Activated naive CD4-positive, alpha-beta T cell treated with anti-CD3 and anti-CD28 coated beads for 36 hours (primary cell): ENCODE results near the gene EDN2. TPM values are rescaled to one million over a fixed set of nuclear protein-coding genes. Genes with fewer than 3 reads are reported as not detected.

ENCODE experiments used
- CTCF ChIA-PET: fragments of 350-600 bp; sonication (Branson Sonifier 250); formaldehyde crosslinking; loops from one replicate; lab custom pipeline; 2021; ENCODE audit warnings: antibody characterized with exemption; lab: Charles Lee
- DNase-seq: peaks from one replicate; pipeline ENCODE4 v3.0.0-alpha.2; 2020
- H3K27ac Mint-ChIP-seq: one replicate; pipeline ENCODE4 v1.8.0; 2021; ENCODE audit warnings: mild to moderate bottlenecking, mixed read lengths
- H3K27me3 Mint-ChIP-seq: one replicate; pipeline ENCODE4 v1.8.0; 2021; ENCODE audit warnings: low read depth, mixed read lengths
- H3K36me3 Mint-ChIP-seq: one replicate; pipeline ENCODE4 v1.8.0; 2021; ENCODE audit warnings: low read depth, mixed read lengths
- H3K4me1 Mint-ChIP-seq: one replicate; pipeline ENCODE4 v1.8.0; 2021; ENCODE audit warnings: low read depth, mixed read lengths
- H3K4me3 Mint-ChIP-seq: one replicate; pipeline ENCODE4 v1.8.0; 2021; ENCODE audit warnings: mild to moderate bottlenecking, moderate library complexity, mixed read lengths
- H3K9me3 Mint-ChIP-seq: one replicate; pipeline ENCODE4 v1.8.0; 2021; ENCODE audit warnings: mixed read lengths
- intact Hi-C: fragments of 100-400 bp; cut with micrococcal nuclease; formaldehyde crosslinking; loops from one replicate; pipeline ENCODE4 v1.15.1; 2023
- total RNA-seq, 2 experiments: library from RNA; stranded (reverse); gene quantifications; one replicate each; pipeline ENCODE4 v1.2.3, GENCODE V29; 2021

Gene EDN2
- total RNA-seq, 2 experiments from 2014 or later: not detected

DNA sequence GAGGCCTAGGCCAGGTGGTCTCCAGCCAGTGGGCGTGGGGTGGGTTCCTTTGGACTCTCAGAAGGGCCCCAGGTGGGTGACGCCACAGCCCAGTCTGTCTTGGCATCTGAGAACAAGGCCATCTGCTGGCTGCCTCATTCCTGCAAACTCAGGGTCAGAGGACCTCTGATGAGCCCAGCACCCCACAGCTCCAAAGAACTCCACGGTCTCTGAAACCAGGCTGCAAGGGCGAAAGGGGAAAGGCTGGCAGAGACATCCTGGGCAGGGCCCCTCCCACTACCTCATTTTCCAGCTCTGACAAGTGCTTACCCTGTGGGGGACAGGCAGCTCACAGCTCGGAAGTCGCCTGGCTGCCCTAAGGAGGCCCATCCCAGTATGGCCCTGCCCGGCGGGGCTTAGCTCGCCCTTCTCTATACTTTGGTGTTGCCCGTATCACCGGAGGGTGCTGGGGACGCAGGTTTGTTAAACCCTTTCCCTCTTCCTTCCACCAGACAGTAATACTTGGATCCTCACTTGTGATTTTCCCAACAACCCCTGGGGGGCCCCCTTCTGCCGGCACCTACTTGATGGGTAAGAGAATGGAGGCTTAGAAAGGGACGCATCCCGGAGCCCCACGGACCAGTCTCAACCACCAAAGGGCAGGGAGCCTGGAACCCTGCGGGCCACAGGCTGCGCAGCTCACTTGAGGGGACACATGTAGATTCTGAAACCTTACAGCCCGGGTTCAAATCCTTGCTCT, 10.9 kb upstream of the EDN2 start:
- intact Hi-C loops: loop anchor here (5.0 kb wide), 1 partner anchor 312 kb away; no protein-coding TSS in a partner anchor
- DNase-seq: peak; percentile 59
- H3K9me3 Mint-ChIP-seq: no peaks in the 10 kb centered on the region
- CTCF ChIA-PET: interaction anchor here (0.5 to 1.9 kb wide), 4 partner anchors 11 to 625 kb away, joined by 3 to 6 read pairs (median 4); partner anchors contain the start of gene EDN2
- peaks cover 17% of the 10 kb centered on the region for H3K27me3 Mint-ChIP-seq
- no peaks in the 10 kb centered on the region for H3K36me3 Mint-ChIP-seq
- H3K4me3 Mint-ChIP-seq: peak overlapping the region; percentile 53
- H3K27ac Mint-ChIP-seq: no peak overlapping the region
- peaks cover 7% of the 10 kb centered on the region for H3K4me1 Mint-ChIP-seq

DNA sequence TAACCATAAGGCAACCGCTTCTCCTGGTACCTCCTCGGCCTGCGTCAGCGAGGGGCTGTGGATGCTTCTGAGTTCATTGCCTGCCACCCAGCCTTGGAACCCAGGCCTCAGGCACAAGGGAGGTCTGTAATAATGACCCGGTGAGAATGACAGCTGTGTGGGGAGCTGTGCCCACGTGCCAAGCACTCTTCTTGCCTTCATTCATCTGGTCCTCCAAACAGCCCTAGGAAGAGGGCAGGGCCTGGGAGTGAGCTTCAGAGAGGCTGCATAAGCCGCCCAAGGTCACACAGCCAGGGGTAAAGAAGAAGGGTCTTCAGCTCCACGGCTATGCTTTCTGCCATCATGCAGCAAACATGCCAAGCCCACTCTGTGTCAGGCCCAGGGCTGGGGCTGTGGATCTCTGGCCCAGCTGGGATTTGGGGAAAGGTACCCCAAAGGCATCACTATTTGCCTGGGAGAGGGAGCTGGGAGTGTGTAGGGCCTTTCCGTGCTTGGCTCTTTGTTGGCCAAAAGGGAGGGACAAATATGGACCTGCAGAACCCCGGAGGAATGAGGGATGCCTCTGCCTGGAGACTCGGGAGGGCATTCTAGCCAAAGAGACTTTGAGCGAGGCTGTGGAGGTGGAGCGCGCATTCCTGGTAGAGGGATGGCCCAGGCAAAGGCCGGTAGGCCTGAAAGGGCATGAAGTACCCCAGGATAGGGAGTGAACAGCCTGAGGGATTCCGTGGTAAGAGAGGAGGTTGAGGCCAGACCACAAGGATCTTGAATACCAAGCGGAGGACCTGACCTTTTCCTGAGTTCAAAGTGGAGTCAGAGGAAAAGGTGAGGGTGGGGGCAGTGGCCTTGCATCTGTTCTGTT, 10.1 kb upstream of the EDN2 start:
- no peak for DNase-seq
- intact Hi-C loops: loop anchor here (5.0 kb wide), 1 partner anchor 313 kb away; no protein-coding TSS in a partner anchor
- Mint-ChIP-seq H3K4me3 (no peak overlapping the region), H3K36me3 (no peaks in the 10 kb centered on the region), H3K9me3 (no peaks in the 10 kb centered on the region), H3K4me1 (peaks cover 7% of the 10 kb centered on the region), H3K27ac (no peak overlapping the region), H3K27me3 (peaks cover 21% of the 10 kb centered on the region)
- CTCF ChIA-PET: interaction anchor here (0.5 to 1.9 kb wide), 3 partner anchors 10 to 624 kb away, joined by 3 to 6 read pairs (median 4); partner anchors contain the start of gene EDN2

DNA sequence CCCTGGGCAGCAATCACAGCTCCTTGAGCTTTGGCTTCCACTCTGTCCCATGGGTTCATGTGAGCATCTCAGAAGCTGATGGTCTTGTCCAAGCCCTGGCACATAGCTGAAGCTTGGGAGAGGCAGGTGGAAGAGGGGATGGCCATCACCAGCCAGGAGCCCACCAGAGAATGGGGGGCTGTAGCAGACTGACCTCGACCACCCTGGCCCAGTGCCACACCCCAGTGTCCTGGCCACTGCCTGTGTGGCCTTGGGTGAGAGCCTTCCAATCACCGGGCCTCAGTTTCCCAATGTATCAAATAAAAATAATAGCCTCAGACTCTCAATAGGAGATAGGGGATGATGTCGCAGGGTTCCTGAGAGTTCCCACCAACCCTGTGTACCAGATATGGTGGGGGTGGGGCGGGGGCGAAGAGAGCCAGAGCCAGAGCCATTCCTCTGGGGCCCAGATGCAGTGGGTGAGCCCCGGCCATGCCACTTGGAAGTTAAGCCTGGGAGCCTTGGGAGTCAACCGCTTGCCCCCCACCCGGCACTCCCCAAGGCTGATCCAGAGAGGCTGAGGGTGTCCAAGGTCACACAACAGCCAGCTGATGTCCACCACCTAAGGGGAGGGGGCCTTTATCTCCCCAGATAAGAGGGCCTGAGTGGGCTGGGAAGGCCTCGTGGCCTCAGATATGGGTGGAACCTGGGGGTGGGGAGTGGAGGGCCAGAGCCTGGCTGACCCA, 9.3 kb upstream of the EDN2 start:
- no peak overlapping the region for H3K4me3 Mint-ChIP-seq
- H3K9me3 Mint-ChIP-seq: no peaks in the 10 kb centered on the region
- DNase-seq: no peak
- peaks cover 24% of the 10 kb centered on the region for H3K27me3 Mint-ChIP-seq
- CTCF ChIA-PET: interaction anchor here (0.7 to 1.9 kb wide), 2 partner anchors 9 to 87 kb away, joined by 3 to 6 read pairs; partner anchors contain the start of gene EDN2
- intact Hi-C loops: no loop called here
- peaks cover 7% of the 10 kb centered on the region for H3K4me1 Mint-ChIP-seq
- H3K27ac Mint-ChIP-seq: no peak overlapping the region
- H3K36me3 Mint-ChIP-seq: no peaks in the 10 kb centered on the region

DNA sequence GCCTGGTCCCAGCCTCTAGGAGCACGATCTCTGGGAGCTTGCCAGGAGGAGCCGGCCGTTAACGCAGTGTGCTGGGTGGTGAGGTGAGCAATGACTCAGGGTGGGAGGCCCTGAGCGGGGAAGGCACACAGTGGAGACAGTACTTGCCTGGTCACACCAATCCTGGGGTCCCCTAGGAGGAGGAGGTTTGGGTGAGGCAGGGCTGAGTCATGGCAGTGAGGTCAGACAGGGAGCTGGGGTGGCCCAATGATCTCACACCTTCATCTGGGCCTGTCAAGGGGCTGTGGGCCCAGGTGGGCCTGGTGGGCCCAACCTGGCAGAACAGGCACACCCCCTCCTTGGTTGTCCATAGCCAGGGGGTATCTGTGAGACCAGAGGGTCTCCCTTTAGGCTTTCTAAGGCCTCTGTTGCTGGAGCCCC, 8.6 kb upstream of the EDN2 start:
- intact Hi-C loops: no loop called here
- Mint-ChIP-seq H3K27me3 (peaks cover 28% of the 10 kb centered on the region), H3K36me3 (no peaks in the 10 kb centered on the region), H3K4me3 (no peak overlapping the region), H3K27ac (no peak overlapping the region), H3K4me1 (peaks cover 7% of the 10 kb centered on the region), H3K9me3 (no peaks in the 10 kb centered on the region)
- CTCF ChIA-PET: interaction anchor here (0.7 to 1.9 kb wide), 4 partner anchors 16 to 88 kb away, joined by 3 to 7 read pairs (median 4); no protein-coding TSS in a partner anchor
- peak; percentile 32 for DNase-seq

DNA sequence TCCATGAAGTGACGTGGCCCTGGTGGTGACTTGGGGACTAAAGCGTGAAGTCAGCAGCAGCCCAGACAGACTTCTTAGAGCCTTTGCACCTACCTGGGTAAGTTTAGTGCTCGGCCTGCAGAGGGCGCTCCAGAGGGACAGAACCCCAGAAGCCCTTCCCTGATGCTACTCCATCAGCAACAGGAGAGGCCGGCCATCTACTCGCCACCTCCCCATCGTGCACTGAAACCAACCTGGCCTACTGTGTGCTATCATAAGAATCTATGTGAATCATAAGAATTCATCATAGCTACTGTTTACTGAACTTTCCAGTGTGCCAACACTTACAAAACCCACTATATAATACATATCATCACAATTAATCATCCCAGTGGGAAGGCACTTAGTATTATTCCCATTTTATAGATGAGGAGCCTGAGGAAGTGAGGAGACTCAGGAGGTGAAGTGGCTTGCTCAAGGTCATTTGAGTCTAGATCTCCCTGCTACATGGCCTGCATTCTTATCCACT, 7.9 kb upstream of the EDN2 start:
- CTCF ChIA-PET: interaction anchor here (0.5 to 1.9 kb wide), 6 partner anchors 10 to 400 kb away, joined by 3 to 7 read pairs (median 4); no protein-coding TSS in a partner anchor
- peaks cover 28% of the 10 kb centered on the region for H3K27me3 Mint-ChIP-seq
- H3K36me3 Mint-ChIP-seq: no peaks in the 10 kb centered on the region
- H3K4me1 Mint-ChIP-seq: peaks cover 10% of the 10 kb centered on the region
- no peak overlapping the region for H3K4me3 Mint-ChIP-seq
- peak; percentile 71 for DNase-seq
- no peak overlapping the region for H3K27ac Mint-ChIP-seq
- intact Hi-C loops: no loop called here
- no peaks in the 10 kb centered on the region for H3K9me3 Mint-ChIP-seq

DNA sequence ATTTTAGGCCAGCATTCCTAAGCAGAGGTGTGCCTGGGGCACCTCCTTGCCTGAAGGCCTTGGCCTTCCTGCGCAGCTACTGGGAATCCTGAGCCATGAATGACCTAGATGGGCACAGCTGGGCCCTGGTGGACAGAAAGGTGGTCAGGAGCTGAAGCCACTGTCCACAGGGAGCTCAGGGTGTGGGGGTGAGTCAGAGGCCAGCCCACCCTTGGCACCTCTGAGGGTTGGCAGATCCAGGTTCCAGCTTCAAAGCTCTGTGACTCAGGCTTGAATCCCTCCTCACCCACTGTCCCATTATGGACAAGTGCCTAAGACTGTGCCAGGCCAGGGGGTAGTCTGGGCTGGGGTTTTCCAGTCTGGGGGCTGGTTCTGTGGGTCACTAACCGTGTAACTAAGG, 6.4 kb upstream of the EDN2 start:
- Mint-ChIP-seq H3K4me3 (no peak overlapping the region), H3K9me3 (no peaks in the 10 kb centered on the region), H3K27me3 (peaks cover 36% of the 10 kb centered on the region), H3K4me1 (peaks cover 20% of the 10 kb centered on the region), H3K27ac (no peak overlapping the region), H3K36me3 (no peaks in the 10 kb centered on the region)
- no peak for DNase-seq
- intact Hi-C loops: no loop called here
- CTCF ChIA-PET: interaction anchor here (0.6 to 0.9 kb wide), 2 partner anchors 18 to 160 kb away, joined by 3 read pairs; no protein-coding TSS in a partner anchor

DNA sequence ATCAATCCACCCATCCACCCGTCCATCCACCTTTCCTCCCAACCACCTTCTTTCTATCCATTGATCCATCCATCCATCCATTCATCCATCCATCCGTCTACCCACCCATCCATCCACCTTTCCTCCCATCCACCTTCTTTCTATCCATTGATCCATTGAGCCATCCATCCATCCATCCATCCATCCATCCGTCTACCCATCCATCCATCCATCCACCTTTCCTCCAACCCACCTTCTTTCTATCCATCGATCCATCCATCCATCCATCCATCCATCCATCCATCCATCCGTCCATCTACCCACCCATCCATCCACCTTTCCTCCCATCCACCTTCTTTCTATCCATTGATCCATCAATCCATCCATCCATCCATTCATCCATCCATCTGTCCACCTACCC, 5.1 kb upstream of the EDN2 start:
- DNase-seq: no peak
- Mint-ChIP-seq H3K27me3 (peaks cover 27% of the 10 kb centered on the region), H3K27ac (no peak overlapping the region), H3K4me1 (peaks cover 14% of the 10 kb centered on the region), H3K4me3 (no peak overlapping the region), H3K9me3 (no peaks in the 10 kb centered on the region), H3K36me3 (no peaks in the 10 kb centered on the region)
- intact Hi-C loops: no loop called here
- CTCF ChIA-PET: interaction anchor here (0.7 kb wide), 1 partner anchor 24 kb away, joined by 6 read pairs; no protein-coding TSS in a partner anchor

DNA sequence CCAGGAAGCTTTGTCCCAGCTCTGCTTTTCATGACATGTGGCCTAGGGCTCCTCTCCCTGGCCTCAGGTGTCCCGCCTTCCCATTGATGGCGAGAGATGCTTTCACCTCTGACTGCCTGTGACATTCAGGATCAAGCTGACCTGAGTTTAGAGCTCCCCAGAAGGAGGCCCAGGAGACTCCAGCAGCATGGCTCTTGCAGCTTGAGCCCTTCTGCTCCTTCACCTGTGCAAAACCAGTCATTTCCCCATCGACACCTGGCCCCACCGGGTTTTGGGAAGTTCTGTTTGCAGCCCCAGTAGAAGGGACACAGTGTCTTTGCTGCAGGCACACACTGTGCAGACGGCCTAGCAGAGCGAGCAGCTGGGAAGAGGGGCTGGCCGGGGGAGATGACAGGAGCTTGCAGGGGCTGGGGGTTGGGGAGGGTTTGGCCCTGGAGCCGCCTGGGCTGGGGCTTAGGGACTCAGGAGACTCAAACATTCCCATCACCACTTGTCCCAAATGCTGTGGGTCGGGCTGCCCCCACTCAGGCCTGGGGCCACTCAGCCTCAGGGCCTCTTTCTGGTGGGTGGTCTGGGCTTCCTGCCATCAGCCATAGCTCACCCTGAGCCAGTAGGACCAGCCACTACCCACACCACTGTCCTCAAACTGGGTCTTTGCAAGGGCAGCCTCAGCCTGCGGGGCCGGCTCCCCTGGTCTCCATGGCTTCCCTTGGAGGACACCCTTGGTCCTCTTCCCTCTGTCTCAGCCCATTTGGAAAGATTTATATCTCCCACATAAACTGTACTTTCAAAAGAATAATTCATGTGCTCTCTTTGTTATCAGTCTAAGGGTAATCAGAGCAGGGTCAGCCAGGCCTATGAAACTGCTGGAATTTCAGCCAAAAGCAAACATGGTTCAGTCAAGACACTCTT, 3.8 kb upstream of the EDN2 start:
- Mint-ChIP-seq H3K4me1 (peaks cover 14% of the 10 kb centered on the region), H3K36me3 (no peaks in the 10 kb centered on the region), H3K4me3 (no peak overlapping the region), H3K27me3 (peaks cover 25% of the 10 kb centered on the region), H3K27ac (no peak overlapping the region), H3K9me3 (no peaks in the 10 kb centered on the region)
- CTCF ChIA-PET: no interaction called here
- DNase-seq: no peak
- intact Hi-C loops: no loop called here

DNA sequence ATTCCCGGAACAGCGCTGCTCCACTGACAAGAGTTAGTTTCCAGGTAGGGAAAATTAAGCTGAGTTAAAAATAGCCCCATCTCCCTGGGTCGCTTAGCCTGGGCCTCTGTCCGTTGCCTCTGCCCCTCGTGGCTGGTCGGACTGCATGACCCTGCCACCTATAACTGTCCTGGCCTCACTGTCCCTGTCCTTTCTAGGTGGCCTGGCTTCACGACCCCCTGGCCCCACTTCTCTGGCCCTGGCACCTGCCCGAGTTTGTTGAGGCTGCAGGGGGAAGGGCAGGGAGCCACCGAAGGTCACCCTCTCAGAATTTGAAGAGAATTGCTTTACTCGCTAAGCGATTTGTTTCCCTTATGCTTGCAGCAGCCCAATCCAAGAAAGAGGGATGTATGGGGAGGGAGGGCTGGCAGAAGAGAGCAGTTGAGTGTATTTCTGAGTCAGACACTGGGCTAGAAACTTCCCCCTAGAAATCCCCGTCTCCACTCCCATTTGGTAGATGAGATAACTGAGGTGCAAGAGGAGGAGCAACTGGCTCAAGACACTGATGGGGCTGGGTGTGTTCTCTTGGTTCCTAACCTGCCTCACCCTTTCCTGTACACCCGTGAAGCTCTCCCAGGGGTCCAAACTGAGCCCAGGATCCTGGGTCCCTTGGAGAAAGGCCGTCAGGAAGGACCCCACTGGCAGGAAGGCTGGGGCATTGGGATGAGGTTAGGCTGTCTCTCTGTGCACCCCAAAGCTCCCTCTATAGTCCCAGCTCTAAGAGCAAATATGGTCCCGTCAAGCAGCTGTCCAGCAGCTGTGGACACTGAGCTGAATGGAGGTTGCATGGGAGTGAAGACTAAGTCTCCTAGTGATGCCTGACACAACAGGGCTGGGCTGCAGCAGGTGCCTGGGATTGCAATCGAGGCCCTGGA, 2.9 kb upstream of the EDN2 start:
- H3K4me3 Mint-ChIP-seq: no peak overlapping the region
- no peak overlapping the region for H3K27ac Mint-ChIP-seq
- peak; percentile 56 for DNase-seq
- H3K9me3 Mint-ChIP-seq: no peaks in the 10 kb centered on the region
- H3K27me3 Mint-ChIP-seq: peaks cover 25% of the 10 kb centered on the region
- intact Hi-C loops: no loop called here
- no peaks in the 10 kb centered on the region for H3K36me3 Mint-ChIP-seq
- CTCF ChIA-PET: no interaction called here
- peaks cover 14% of the 10 kb centered on the region for H3K4me1 Mint-ChIP-seq

DNA sequence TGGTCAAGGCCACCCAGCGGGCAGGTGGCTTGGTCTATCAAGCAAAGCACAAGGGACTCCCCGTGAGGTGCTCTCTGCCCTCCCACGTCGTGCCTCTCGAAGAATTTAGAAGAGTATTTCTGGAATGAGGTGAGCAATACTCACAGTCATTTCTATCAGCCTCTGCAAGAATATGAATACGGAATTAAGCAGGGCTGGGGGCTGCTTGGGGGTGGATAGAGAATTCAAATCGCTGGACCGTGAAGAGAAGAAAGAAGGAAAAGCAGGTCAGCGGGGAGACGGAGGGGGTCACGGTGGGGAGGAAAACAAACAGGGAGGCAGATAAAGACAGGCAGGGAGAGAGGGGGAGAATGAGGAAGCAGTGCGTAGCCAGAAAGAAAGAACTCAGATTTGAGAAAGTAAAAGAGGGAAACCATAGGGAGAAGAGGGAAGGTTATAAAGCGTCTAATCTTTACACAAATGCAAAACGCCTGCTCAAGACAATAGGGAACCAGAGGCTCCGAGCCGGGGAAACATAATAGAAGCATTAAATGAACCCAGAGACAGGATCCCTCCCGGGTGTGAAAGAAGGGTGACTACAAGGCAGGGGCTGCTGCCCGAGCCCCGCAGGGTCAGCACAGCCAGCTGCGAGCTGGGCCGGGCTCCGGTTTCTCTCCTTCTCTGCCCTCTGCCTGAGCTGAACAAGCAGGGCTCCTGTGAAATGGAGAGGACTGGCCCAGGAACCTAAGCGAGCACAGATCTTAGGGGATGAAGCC, 2.1 kb upstream of the EDN2 start:
- peaks cover 14% of the 10 kb centered on the region for H3K4me1 Mint-ChIP-seq
- peak overlapping the region; percentile 8 for H3K27ac Mint-ChIP-seq
- no peaks in the 10 kb centered on the region for H3K9me3 Mint-ChIP-seq
- H3K36me3 Mint-ChIP-seq: no peaks in the 10 kb centered on the region
- intact Hi-C loops: no loop called here
- DNase-seq: peak; percentile 48
- peaks cover 25% of the 10 kb centered on the region for H3K27me3 Mint-ChIP-seq
- no peak overlapping the region for H3K4me3 Mint-ChIP-seq
- CTCF ChIA-PET: no interaction called here
